Activated CD8-positive, alpha-beta memory T cell treated with anti-CD3 and anti-CD28 coated beads for 4 hours (primary cell): ENCODE measurements around the gene GNG11.
"Not testable (repeated sequence)": the region's sequence is repeated elsewhere in the genome, so short reads cannot be mapped to it uniquely, and the experiment has no call there.

Experiments used
- DNase-seq, 2 donors: peaks; one replicate each; pipeline ENCODE4 v3.0.0-alpha.2; 2020; ENCODE audit warnings: low read depth in 2 of 2

GNG11 gene

GRCh38 chr7:93921607-93922566 is at the start of gene GNG11:
Gene GNG11 (plus strand): TSS chr7:93921735. CDS start chr7:93922138, 403 bp downstream.
- no peak for DNase-seq

GRCh38 chr7:93873998-93874574 is 47.4 kb upstream of the GNG11 start:
- no peak for DNase-seq

- no peak for DNase-seq
These were observed 43.8 kb upstream of the GNG11 start for GRCh38 chr7:93877742-93878141.

- no peak for DNase-seq
These were observed 42.2 kb upstream of the GNG11 start for GRCh38 chr7:93879356-93879755.

- no peak for DNase-seq
These were observed 39.1 kb upstream of the GNG11 start for GRCh38 chr7:93882468-93882867.

GRCh38 chr7:93883078-93883916 is 38.2 kb upstream of the GNG11 start:
- DNase-seq: no peak

GRCh38 chr7:93883917-93884345 is 37.6 kb upstream of the GNG11 start:
- DNase-seq: no peak

- no peak for DNase-seq
These were observed 37.0 kb upstream of the GNG11 start for GRCh38 chr7:93884541-93884940.

- DNase-seq: no peak
These were observed 32.3 kb upstream of the GNG11 start for GRCh38 chr7:93889261-93889660.

GRCh38 chr7:93890041-93890463 is 31.5 kb upstream of the GNG11 start:
- no peak for DNase-seq

GRCh38 chr7:93890464-93891068 is 31.0 kb upstream of the GNG11 start, which contains the start of gene TFPI2:
Gene TFPI2 (minus strand): TSS chr7:93890753. CDS start chr7:93890678, 75 bp downstream.
- DNase-seq: no peak

- DNase-seq: no peak
These were observed 27.1 kb upstream of the GNG11 start for GRCh38 chr7:93894426-93894825.

- no peak for DNase-seq
These were observed 26.4 kb upstream of the GNG11 start for GRCh38 chr7:93894966-93895640.

GRCh38 chr7:93895859-93896600 is 25.5 kb upstream of the GNG11 start:
- DNase-seq: no peak

- DNase-seq: no peak
These were observed 23.9 kb upstream of the GNG11 start for GRCh38 chr7:93897680-93898079.

GRCh38 chr7:93902777-93903423 is 18.6 kb upstream of the GNG11 start:
- DNase-seq: no peak

- DNase-seq: no peak
These were observed 15.3 kb upstream of the GNG11 start, which contains the start of gene GNGT1 for GRCh38 chr7:93906267-93906666. Gene GNGT1 (plus strand): TSS chr7:93906567. CDS start chr7:93906747, 180 bp downstream.

- no peak for DNase-seq
These were observed 11.2 kb upstream of the GNG11 start for GRCh38 chr7:93910076-93910994.

GRCh38 chr7:93911242-93911641 is 10.3 kb upstream of the GNG11 start:
- not testable (repeated sequence) for DNase-seq
